GM23338 (cell line): ENCODE measurements around the gene GFAP. TPM values are rescaled to one million over a fixed set of nuclear protein-coding genes. Genes with fewer than 3 reads are reported as not detected.

Experiments
- ATAC-seq: fragments of 200-7000 bp; cut with Tn5 transposase; 3 replicates; pipeline ENCODE4 v1.9.1; 2020
- DNase-seq: peaks from one replicate; pipeline ENCODE4 v3.0.0-alpha.2; 2015; ENCODE audit warnings: low spot score
- H2AFZ ChIP-seq: fragments of 200-600 bp; sonication (generic); 2 replicates; pipeline ENCODE4 v1.8.0; 2016; ENCODE audit warnings: antibody characterized with exemption, mild to moderate bottlenecking, moderate library complexity
- H3F3A ChIP-seq: fragments of 200-600 bp; sonication (generic); replicated peaks from 2 replicates; pipeline ENCODE4 v1.8.0; 2017; ENCODE audit warnings: antibody characterized with exemption, mixed run types, low read depth
- H3K27ac ChIP-seq: fragments of 200-600 bp; sonication (generic); 2 replicates; pipeline ENCODE4 v1.6.1; 2016; ENCODE audit warnings: low read depth
- H3K27me3 ChIP-seq: fragments of 200-600 bp; sonication (generic); 2 replicates; pipeline ENCODE4 v1.8.0; 2016; ENCODE audit warnings: mild to moderate bottlenecking, mixed run types, moderate library complexity; ENCODE audit not compliant: insufficient read depth
- H3K36me3 ChIP-seq: fragments of 200-600 bp; sonication (generic); 2 replicates; pipeline ENCODE4 v1.8.0; 2016; ENCODE audit warnings: mild to moderate bottlenecking; ENCODE audit not compliant: insufficient read depth
- H3K4me1 ChIP-seq: fragments of 200-600 bp; sonication (generic); 2 replicates; pipeline ENCODE4 v1.8.0; 2016; ENCODE audit warnings: mild to moderate bottlenecking, moderate library complexity; ENCODE audit not compliant: insufficient read depth
- H3K4me2 ChIP-seq: fragments of 200-600 bp; sonication (generic); 2 replicates; pipeline ENCODE4 v1.7.1; 2017; ENCODE audit warnings: mixed run types
- H3K4me3 ChIP-seq: fragments of 200-600 bp; sonication (generic); 2 replicates; pipeline ENCODE4 v1.6.1; 2016; ENCODE audit warnings: mixed run types
- H3K79me2 ChIP-seq: fragments of 200-600 bp; sonication (generic); replicated peaks from 2 replicates; pipeline ENCODE4 v1.8.0; 2017; ENCODE audit warnings: mild to moderate bottlenecking; ENCODE audit not compliant: insufficient read depth
- H3K9me2 ChIP-seq: fragments of 200-600 bp; sonication (generic); 2 replicates; pipeline ENCODE4 v1.8.0; 2017; ENCODE audit not compliant: insufficient read depth
- H4K20me1 ChIP-seq: fragments of 200-600 bp; sonication (generic); replicated peaks from 2 replicates; pipeline ENCODE4 v1.8.0; 2017; ENCODE audit warnings: mild to moderate bottlenecking; ENCODE audit not compliant: insufficient read depth
- H3K27ac Mint-ChIP-seq: 2 replicates; pipeline ENCODE4 v1.8.0; 2020; ENCODE audit warnings: inconsistent platforms, mild to moderate bottlenecking, moderate library complexity, mixed read lengths
- H3K27me3 Mint-ChIP-seq: 3 replicates; pipeline ENCODE4 v1.8.0; 2022; ENCODE audit warnings: low read depth, mild to moderate bottlenecking, moderate library complexity, mixed read lengths, inconsistent platforms; ENCODE audit not compliant: insufficient read depth, poor library complexity
- H3K36me3 Mint-ChIP-seq: 3 replicates; pipeline ENCODE4 v1.8.0; 2021; ENCODE audit warnings: low read depth, mild to moderate bottlenecking, inconsistent platforms, moderate library complexity, mixed read lengths
- H3K4me1 Mint-ChIP-seq: 3 replicates; pipeline ENCODE4 v1.8.0; 2020; ENCODE audit warnings: mild to moderate bottlenecking, inconsistent platforms, mixed read lengths
- H3K4me3 Mint-ChIP-seq: 3 replicates; pipeline ENCODE4 v1.8.0; 2021; ENCODE audit warnings: moderate library complexity, mild to moderate bottlenecking, inconsistent platforms, mixed read lengths
- H3K9me3 Mint-ChIP-seq: 3 replicates; pipeline ENCODE4 v1.8.0; 2020; ENCODE audit warnings: moderate library complexity, mild to moderate bottlenecking, inconsistent platforms, mixed read lengths
- CREB1 ChIP-seq: fragments of 250-450 bp; sonication (Bioruptor Pico); IDR thresholded peaks from 2 replicates; pipeline ENCODE4 v1.5.0; 2020; ENCODE audit warnings: low read depth, mild to moderate bottlenecking, moderate library complexity
- EZH2 ChIP-seq: fragments of 200-600 bp; sonication (generic); IDR thresholded peaks from one replicate; pipeline ENCODE4 v1.8.0; 2017; ENCODE audit warnings: antibody characterized with exemption, mild to moderate bottlenecking, low read depth; ENCODE audit not compliant: unreplicated experiment
- EZH2phosphoT487 ChIP-seq: fragments of 200-600 bp; sonication (generic); IDR thresholded peaks from one replicate; pipeline ENCODE4 v1.8.1; 2018; ENCODE audit warnings: antibody characterized with exemption; ENCODE audit not compliant: unreplicated experiment
- JUNB ChIP-seq: IDR thresholded peaks from one replicate; pipeline ENCODE4 v1.6.1; 2016; ENCODE audit warnings: antibody characterized with exemption; ENCODE audit not compliant: unreplicated experiment
- NANOG ChIP-seq: IDR thresholded peaks from 2 replicates; pipeline ENCODE4 v1.6.1; 2016; ENCODE audit warnings: antibody characterized with exemption, borderline replicate concordance
- POLR2AphosphoS5 ChIP-seq: IDR thresholded peaks from 2 replicates; pipeline ENCODE4 v1.6.1; 2016; ENCODE audit warnings: antibody characterized with exemption, low read depth
- STAT1 ChIP-seq: IDR thresholded peaks from one replicate; pipeline ENCODE4 v1.6.1; 2016; ENCODE audit warnings: antibody characterized with exemption; ENCODE audit not compliant: unreplicated experiment
- ZNF114 ChIP-seq: fragments of 250-450 bp; sonication (Bioruptor Pico); IDR thresholded peaks from 2 replicates; pipeline ENCODE4 v1.5.0; 2020; ENCODE audit warnings: mild to moderate bottlenecking, moderate library complexity
- ZNF331 ChIP-seq: fragments of 250-450 bp; sonication (Bioruptor Pico); IDR thresholded peaks from 2 replicates; pipeline ENCODE4 v1.5.0; 2020; ENCODE audit warnings: low read depth, mild to moderate bottlenecking, moderate library complexity
- polyA plus RNA-seq: library from polyadenylated mRNA; unstranded; fragments of >200 nt; fragmentation: Nextera tagmentation; extraction: Ambion mirVana; gene quantifications from 2 replicates; pipeline ENCODE4 v1.2.1, GENCODE V29; 2016
- total RNA-seq: library from RNA; depleted of rRNA; stranded (reverse); fragments of >200 nt; shearing (Covaris generic); gene quantifications from 2 replicates; pipeline ENCODE4 v1.2.3, GENCODE V29; 2014
- TF ChIP-seq, protein P1 (sequence below): IDR thresholded peaks from one replicate; pipeline ENCODE4 v1.6.1; 2018; ENCODE audit warnings: antibody characterized with exemption; ENCODE audit not compliant: unreplicated experiment
- TF ChIP-seq, protein P2 (sequence below), 2 experiments: fragments of 200-600 bp in 1 of 2; sonication (generic) in 1 of 2; conservative IDR thresholded peaks; 2 replicates each; pipeline versions ENCODE4 v1.5.1 to v1.6.1; 2016 to 2017; ENCODE audit warnings: antibody characterized with exemption in 2 of 2, low read depth in 2 of 2, mild to moderate bottlenecking in 2 of 2, moderate library complexity in 1 of 2
- TF ChIP-seq, protein P3 (sequence below): IDR thresholded peaks from 2 replicates; pipeline ENCODE4 v1.6.1; 2016; ENCODE audit warnings: antibody characterized with exemption
- TF ChIP-seq, protein P4 (sequence below): fragments of 250-450 bp; sonication (Bioruptor Pico); IDR thresholded peaks from 2 replicates; pipeline ENCODE4 v1.5.0; 2020; ENCODE audit warnings: mild to moderate bottlenecking, moderate library complexity

Gene GFAP
- total and polyA plus RNA-seq, 2 experiments from 2014 or later: 0.15 to 5.1 TPM

DNA sequence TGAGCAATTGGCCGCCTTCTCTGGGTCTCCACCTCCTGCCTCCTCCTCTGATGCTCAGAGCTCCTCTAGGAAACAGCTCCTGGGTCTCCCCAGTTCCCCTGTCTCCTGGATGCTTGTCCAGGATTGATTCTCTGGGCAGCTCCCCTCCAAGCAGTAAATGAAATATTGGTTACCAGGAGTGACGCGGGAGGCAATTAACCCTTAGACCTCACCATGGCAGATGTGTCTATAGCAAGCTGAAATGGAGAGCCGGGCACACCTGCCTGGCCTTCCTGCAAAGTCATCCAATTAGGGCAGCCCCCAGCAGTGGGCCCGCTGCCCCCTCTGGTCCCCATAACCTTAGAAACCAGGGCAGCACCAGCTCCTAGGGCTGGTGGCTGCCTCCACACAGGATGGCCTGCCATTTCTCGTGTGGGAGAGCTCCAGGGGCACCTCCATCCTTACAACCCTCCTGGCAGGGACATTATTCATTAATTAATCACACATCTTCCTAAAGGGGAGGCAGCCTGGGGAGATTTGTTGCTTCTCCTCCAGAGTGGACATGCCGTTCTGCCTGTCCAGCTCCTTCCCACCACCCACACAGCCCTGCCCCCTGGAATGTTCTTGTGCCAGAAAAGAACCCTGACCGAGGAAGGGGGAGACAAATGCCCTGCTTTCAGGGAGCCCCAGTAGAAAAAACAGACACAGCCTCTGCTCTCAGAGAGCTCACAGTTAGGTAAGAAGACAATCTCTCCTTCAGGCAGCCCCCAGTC is 40.5 kb upstream of the GFAP start:
- H3K4me3 Mint-ChIP-seq: no peak overlapping the region
- Histone ChIP-seq H3K79me2 (no peaks in the 10 kb centered on the region), H4K20me1 (no peaks in the 10 kb centered on the region), H3K4me3 (no peak overlapping the region), H3K4me2 (no peak overlapping the region), H3K27me3 (peaks cover 39% of the 10 kb centered on the region), H2AFZ (no peak overlapping the region), H3K9me2 (no peaks in the 10 kb centered on the region), H3K4me1 (no peaks in the 10 kb centered on the region; the same call in 1 of the 2 replicates), H3F3A (peaks cover 10% of the 10 kb centered on the region; the same call in 1 of the 2 replicates), H3K36me3 (no peaks in the 10 kb centered on the region), H3K27ac (no peak overlapping the region)
- DNase-seq (no peak), ATAC-seq (no peak)
- peaks cover 12% of the 10 kb centered on the region for H3K4me1 Mint-ChIP-seq
- H3K36me3 Mint-ChIP-seq: no peaks in the 10 kb centered on the region
- H3K9me3 Mint-ChIP-seq: no peaks in the 10 kb centered on the region
- peaks cover 17% of the 10 kb centered on the region for H3K27me3 Mint-ChIP-seq
- TF ChIP-seq, protein P1, sequence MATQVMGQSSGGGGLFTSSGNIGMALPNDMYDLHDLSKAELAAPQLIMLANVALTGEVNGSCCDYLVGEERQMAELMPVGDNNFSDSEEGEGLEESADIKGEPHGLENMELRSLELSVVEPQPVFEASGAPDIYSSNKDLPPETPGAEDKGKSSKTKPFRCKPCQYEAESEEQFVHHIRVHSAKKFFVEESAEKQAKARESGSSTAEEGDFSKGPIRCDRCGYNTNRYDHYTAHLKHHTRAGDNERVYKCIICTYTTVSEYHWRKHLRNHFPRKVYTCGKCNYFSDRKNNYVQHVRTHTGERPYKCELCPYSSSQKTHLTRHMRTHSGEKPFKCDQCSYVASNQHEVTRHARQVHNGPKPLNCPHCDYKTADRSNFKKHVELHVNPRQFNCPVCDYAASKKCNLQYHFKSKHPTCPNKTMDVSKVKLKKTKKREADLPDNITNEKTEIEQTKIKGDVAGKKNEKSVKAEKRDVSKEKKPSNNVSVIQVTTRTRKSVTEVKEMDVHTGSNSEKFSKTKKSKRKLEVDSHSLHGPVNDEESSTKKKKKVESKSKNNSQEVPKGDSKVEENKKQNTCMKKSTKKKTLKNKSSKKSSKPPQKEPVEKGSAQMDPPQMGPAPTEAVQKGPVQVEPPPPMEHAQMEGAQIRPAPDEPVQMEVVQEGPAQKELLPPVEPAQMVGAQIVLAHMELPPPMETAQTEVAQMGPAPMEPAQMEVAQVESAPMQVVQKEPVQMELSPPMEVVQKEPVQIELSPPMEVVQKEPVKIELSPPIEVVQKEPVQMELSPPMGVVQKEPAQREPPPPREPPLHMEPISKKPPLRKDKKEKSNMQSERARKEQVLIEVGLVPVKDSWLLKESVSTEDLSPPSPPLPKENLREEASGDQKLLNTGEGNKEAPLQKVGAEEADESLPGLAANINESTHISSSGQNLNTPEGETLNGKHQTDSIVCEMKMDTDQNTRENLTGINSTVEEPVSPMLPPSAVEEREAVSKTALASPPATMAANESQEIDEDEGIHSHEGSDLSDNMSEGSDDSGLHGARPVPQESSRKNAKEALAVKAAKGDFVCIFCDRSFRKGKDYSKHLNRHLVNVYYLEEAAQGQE: no peak
- TF ChIP-seq EZH2phosphoT487 (no peak), STAT1 (no peak), ZNF331 (CRISPR knock-in tag) (no peak), JUNB (no peak), ZNF114 (CRISPR knock-in tag) (no peak), POLR2AphosphoS5 (no peak), NANOG (no peak), EZH2 (no peak), CREB1 (CRISPR knock-in tag) (no peak)
- TF ChIP-seq, protein P2, sequence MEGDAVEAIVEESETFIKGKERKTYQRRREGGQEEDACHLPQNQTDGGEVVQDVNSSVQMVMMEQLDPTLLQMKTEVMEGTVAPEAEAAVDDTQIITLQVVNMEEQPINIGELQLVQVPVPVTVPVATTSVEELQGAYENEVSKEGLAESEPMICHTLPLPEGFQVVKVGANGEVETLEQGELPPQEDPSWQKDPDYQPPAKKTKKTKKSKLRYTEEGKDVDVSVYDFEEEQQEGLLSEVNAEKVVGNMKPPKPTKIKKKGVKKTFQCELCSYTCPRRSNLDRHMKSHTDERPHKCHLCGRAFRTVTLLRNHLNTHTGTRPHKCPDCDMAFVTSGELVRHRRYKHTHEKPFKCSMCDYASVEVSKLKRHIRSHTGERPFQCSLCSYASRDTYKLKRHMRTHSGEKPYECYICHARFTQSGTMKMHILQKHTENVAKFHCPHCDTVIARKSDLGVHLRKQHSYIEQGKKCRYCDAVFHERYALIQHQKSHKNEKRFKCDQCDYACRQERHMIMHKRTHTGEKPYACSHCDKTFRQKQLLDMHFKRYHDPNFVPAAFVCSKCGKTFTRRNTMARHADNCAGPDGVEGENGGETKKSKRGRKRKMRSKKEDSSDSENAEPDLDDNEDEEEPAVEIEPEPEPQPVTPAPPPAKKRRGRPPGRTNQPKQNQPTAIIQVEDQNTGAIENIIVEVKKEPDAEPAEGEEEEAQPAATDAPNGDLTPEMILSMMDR (conservative IDR thresholded peaks at IDR 0.05; ENCODE audit: low read depth in 2 of 2): no peak
- TF ChIP-seq, protein P3, sequence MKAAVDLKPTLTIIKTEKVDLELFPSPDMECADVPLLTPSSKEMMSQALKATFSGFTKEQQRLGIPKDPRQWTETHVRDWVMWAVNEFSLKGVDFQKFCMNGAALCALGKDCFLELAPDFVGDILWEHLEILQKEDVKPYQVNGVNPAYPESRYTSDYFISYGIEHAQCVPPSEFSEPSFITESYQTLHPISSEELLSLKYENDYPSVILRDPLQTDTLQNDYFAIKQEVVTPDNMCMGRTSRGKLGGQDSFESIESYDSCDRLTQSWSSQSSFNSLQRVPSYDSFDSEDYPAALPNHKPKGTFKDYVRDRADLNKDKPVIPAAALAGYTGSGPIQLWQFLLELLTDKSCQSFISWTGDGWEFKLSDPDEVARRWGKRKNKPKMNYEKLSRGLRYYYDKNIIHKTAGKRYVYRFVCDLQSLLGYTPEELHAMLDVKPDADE: no peak
- TF ChIP-seq, protein P4, sequence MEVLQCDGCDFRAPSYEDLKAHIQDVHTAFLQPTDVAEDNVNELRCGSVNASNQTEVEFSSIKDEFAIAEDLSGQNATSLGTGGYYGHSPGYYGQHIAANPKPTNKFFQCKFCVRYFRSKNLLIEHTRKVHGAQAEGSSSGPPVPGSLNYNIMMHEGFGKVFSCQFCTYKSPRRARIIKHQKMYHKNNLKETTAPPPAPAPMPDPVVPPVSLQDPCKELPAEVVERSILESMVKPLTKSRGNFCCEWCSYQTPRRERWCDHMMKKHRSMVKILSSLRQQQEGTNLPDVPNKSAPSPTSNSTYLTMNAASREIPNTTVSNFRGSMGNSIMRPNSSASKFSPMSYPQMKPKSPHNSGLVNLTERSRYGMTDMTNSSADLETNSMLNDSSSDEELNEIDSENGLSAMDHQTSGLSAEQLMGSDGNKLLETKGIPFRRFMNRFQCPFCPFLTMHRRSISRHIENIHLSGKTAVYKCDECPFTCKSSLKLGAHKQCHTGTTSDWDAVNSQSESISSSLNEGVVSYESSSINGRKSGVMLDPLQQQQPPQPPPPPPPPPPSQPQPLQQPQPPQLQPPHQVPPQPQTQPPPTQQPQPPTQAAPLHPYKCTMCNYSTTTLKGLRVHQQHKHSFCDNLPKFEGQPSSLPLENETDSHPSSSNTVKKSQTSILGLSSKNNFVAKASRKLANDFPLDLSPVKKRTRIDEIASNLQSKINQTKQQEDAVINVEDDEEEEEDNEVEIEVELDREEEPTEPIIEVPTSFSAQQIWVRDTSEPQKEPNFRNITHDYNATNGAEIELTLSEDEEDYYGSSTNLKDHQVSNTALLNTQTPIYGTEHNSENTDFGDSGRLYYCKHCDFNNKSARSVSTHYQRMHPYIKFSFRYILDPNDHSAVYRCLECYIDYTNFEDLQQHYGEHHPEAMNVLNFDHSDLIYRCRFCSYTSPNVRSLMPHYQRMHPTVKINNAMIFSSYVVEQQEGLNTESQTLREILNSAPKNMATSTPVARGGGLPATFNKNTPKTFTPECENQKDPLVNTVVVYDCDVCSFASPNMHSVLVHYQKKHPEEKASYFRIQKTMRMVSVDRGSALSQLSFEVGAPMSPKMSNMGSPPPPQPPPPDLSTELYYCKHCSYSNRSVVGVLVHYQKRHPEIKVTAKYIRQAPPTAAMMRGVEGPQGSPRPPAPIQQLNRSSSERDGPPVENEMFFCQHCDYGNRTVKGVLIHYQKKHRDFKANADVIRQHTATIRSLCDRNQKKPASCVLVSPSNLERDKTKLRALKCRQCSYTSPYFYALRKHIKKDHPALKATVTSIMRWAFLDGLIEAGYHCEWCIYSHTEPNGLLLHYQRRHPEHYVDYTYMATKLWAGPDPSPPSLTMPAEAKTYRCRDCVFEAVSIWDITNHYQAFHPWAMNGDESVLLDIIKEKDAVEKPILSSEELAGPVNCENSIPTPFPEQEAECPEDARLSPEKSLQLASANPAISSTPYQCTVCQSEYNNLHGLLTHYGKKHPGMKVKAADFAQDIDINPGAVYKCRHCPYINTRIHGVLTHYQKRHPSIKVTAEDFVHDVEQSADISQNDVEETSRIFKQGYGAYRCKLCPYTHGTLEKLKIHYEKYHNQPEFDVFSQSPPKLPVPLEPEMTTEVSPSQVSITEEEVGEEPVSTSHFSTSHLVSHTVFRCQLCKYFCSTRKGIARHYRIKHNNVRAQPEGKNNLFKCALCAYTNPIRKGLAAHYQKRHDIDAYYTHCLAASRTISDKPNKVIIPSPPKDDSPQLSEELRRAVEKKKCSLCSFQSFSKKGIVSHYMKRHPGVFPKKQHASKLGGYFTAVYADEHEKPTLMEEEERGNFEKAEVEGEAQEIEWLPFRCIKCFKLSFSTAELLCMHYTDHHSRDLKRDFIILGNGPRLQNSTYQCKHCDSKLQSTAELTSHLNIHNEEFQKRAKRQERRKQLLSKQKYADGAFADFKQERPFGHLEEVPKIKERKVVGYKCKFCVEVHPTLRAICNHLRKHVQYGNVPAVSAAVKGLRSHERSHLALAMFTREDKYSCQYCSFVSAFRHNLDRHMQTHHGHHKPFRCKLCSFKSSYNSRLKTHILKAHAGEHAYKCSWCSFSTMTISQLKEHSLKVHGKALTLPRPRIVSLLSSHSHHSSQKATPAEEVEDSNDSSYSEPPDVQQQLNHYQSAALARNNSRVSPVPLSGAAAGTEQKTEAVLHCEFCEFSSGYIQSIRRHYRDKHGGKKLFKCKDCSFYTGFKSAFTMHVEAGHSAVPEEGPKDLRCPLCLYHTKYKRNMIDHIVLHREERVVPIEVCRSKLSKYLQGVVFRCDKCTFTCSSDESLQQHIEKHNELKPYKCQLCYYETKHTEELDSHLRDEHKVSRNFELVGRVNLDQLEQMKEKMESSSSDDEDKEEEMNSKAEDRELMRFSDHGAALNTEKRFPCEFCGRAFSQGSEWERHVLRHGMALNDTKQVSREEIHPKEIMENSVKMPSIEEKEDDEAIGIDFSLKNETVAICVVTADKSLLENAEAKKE: no peak
- no peak overlapping the region for H3K27ac Mint-ChIP-seq
